Measurements from ENCODE around the gene MCM7. TPM values are rescaled to one million over a fixed set of nuclear protein-coding genes. Genes with fewer than 3 reads are reported as not detected.

The MCM7 gene
- total RNA-seq, 1 experiment from 2014 or later, result 290 TPM

- no peak for DNase-seq (ENCODE audit: low read depth)
Measured at GRCh38 chr7:100071018-100071723, 30.0 kb downstream of the MCM7 start.

GRCh38 chr7:100069991-100070390 lies 31.2 kb downstream of the MCM7 start:
- DNase-seq (ENCODE audit: low read depth), result no peak

- DNase-seq (ENCODE audit: low read depth), result no peak
Measured at GRCh38 chr7:100066953-100067352, 34.2 kb downstream of the MCM7 start.

DNA sequence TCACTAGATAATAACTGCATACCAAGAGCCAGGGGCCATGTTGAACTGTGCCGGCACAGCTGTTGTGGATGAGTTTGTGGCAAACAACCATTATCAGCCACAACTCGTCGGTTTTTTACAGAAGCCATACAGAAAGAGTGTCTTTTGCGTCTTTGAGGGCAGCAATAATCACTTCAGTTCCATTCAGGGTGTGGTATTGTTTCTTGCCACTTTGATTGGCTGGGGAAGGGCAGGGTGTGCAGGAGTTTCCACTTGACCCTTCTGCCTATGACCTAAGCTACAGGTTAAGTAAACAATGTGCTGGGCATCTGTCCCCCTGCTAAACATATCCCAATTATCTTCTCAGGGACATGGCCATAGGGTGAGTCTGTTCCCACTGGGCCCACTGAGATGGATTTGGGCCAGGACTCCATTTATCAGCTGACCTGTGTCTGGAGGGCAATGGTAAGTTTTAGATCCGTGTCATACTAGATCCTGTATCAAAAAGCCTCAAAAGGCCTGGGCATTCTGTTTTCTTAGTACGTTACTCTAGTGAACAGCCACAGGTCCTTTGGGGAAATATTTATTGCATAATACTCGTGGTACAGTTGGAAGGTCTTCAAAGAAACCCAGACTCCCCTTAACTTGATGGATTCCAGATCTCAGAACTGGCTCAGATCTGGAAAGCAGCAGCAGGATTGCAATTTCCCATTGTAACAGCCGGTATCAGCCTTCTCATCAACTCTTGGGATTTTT lies 35.6 kb downstream of the MCM7 start:
- peak; percentile 73 for DNase-seq (ENCODE audit: low read depth)

- no peak for DNase-seq (ENCODE audit: low read depth)
Measured at GRCh38 chr7:100064162-100064561, 37.0 kb downstream of the MCM7 start.

- no peak for DNase-seq (ENCODE audit: low read depth)
Measured at GRCh38 chr7:100063376-100063775, 37.8 kb downstream of the MCM7 start.

DNA sequence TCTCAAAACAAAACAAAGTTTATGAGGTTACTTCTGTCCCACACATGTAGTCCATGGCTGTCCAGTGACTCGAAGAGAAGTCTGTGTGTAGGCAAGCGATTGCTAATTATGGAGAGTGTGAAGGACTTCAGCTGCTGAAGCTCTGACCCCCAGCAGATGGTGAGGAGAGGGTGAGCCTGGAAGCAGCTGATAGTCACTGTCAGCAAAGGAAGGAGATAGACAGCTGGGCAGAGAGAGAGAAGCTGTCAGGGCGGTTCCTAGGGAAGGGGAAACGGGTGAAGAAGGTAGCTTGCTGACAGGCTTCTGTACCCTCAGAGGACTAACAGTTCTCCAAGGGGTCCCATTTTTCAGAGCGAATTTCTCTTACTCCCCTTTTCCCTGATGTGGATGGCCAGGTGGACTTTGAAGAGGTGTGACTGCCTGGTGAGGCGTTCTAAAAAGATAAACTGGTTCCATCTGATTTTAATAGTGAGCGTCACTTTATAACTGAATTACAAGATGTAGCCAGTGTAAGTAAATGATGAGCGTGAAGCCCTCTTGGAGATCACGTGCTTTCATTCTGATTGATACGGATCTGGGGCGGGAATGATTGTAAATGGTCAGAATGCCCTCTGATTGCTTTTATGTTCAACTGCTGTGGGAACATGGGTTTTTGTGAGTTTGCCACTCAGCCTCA lies 39.5 kb downstream of the MCM7 start:
- DNase-seq (ENCODE audit: low read depth), result peak; percentile 30

DNA sequence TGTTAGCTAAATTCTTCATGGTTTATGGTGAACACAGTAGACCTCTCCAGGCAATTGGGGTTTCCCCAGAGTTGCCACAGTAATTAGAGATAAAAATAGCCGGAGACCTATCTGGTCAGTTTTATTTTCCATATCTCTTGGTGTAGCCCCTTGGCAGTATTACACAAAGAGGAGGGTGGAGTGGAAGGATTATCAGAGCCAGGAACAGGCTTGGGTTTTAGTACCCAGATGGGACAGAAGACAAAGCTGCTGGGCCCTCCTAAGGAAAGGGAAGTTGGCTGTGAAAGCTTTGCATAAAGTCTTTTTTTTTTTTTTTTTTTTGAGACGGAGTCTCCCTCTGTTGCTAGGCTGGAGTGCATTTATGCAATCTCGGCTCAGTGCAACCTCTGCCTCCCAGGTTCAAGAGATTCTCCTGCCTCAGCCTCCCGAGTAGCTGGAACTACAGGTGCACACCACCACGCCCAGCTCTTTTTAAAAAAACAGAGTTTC lies 41.9 kb downstream of the MCM7 start:
- no peak for DNase-seq (ENCODE audit: low read depth)

DNA sequence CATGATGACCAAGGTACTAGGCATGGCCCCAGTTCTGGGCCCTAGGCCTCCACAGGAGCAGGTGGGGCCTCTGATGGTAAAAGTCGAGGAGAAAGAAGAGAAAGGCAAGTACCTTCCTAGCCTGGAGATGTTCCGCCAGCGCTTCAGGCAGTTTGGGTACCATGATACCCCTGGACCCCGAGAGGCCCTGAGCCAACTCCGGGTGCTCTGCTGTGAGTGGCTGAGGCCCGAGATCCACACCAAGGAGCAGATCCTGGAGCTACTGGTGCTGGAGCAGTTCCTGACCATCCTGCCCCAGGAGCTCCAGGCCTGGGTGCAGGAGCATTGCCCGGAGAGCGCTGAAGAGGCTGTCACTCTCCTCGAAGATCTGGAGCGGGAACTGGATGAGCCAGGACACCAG lies 44.2 kb downstream of the MCM7 start:
- DNase-seq (ENCODE audit: low read depth), result no peak

DNA sequence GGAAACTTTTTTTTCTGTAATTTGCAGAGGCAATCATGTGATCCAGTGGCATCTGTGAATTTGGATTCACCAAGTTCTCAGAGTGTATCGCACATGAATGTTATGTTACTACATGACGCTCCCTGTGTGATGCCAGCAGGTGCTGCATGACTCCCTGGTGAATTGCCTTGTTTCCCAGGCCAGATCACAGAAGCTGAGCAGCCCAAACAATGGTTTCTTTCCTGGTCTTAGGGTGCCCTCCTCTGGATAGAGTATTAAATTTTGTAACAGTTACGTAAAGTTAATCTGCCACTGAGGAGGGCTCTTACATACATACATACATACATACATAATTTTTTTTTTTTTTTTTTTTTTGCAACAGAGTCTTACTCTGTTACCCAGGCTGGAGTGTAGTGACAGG lies 48.0 kb downstream of the MCM7 start:
- peak; percentile 99 for DNase-seq (ENCODE audit: low read depth)

DNA sequence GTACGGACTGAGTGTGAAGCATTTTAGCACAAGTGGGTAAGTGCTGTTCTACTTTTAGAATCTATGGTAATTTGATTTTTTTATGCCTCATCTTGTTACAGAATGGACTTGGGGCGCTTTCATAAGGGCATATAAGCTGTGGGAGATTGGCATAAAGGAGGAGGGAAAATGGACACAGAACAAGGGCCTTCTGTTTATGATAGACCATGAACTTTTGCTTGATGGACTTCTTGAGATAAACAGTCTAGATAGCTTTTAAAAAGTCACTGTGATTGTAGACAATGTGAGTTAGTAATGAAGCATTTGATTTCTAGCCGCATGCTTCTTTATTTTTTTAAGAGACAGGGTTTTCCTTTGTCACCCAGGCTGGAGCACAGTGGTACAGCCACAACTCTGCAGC lies 49.6 kb downstream of the MCM7 start:
- no peak for DNase-seq (ENCODE audit: low read depth)

GRCh38 chr7:100049441-100050291 lies 51.5 kb downstream of the MCM7 start, which contains the start of gene ZSCAN21:
TSS of gene ZSCAN21 (plus strand) at chr7:100049774. CDS start at chr7:100057007, 7,233 bp downstream.
- peak; percentile 88 for DNase-seq (ENCODE audit: low read depth)

GRCh38 chr7:100048680-100049079 lies 52.5 kb downstream of the MCM7 start:
- DNase-seq (ENCODE audit: low read depth), result no peak

- DNase-seq (ENCODE audit: low read depth), result no peak
Measured at GRCh38 chr7:100044718-100045117, 56.5 kb downstream of the MCM7 start.

Other genes with a start within 250 kb of the MCM7 start
- not detected in 2 replicates for gene OR2AE1, start 224.4 kb downstream of the MCM7 start, total RNA-seq (2014; rRNA removed)
- gene TRIM4, start 181.9 kb downstream of the MCM7 start, total RNA-seq (2014; rRNA removed), result 29.7 and 32.5 TPM in 2 replicates
- gene GJC3, start 171.8 kb downstream of the MCM7 start, total RNA-seq (2014; rRNA removed), result not detected in 2 replicates
- gene AZGP1, start 125.4 kb downstream of the MCM7 start, total RNA-seq (2014; rRNA removed), result not detected in 2 replicates
- gene ZKSCAN1, start 85.8 kb downstream of the MCM7 start, total RNA-seq (2014; rRNA removed), result 19.0 and 21.2 TPM in 2 replicates
- gene ZSCAN21, start 51.6 kb downstream of the MCM7 start, total RNA-seq (2014; rRNA removed), result 11.8 and 12.6 TPM in 2 replicates
- gene ZNF3, start 19.7 kb downstream of the MCM7 start, total RNA-seq (2014; rRNA removed), result 31.0 and 32.9 TPM in 2 replicates
- 96.6 and 100 TPM in 2 replicates for gene COPS6, start 12.4 kb downstream of the MCM7 start, total RNA-seq (2014; rRNA removed)
- 53.1 and 59.9 TPM in 2 replicates for gene AP4M1, start 246 bp upstream of the MCM7 start, total RNA-seq (2014; rRNA removed)
- 98.4 and 106 TPM in 2 replicates for gene TAF6, start 18.0 kb upstream of the MCM7 start, total RNA-seq (2014; rRNA removed)
- 23.2 and 28.0 TPM in 2 replicates for gene CNPY4, start 18.2 kb upstream of the MCM7 start, total RNA-seq (2014; rRNA removed)
- 1.9 and 5.9 TPM in 2 replicates for gene MBLAC1, start 25.6 kb upstream of the MCM7 start, total RNA-seq (2014; rRNA removed)
- 165 and 202 TPM in 2 replicates for gene LAMTOR4, start 47.5 kb upstream of the MCM7 start, total RNA-seq (2014; rRNA removed)
- gene TRAPPC14, start 57.3 kb upstream of the MCM7 start, total RNA-seq (2014; rRNA removed), result 18.8 and 21.8 TPM in 2 replicates
- 6.7 and 9.8 TPM in 2 replicates for gene GAL3ST4, start 67.2 kb upstream of the MCM7 start, total RNA-seq (2014; rRNA removed)
- gene GPC2, start 76.0 kb upstream of the MCM7 start, total RNA-seq (2014; rRNA removed), result 9.6 and 9.9 TPM in 2 replicates
- gene STAG3, start 76.5 kb upstream of the MCM7 start, total RNA-seq (2014; rRNA removed), result 0.23 and 0.96 TPM in 2 replicates
- gene PVRIG, start 118.6 kb upstream of the MCM7 start, total RNA-seq (2014; rRNA removed), result not detected in 2 replicates
- gene SPDYE3, start 206.3 kb upstream of the MCM7 start, total RNA-seq (2014; rRNA removed), result not detected in 2 replicates